GF-D8 (cell line): ENCODE measurements around the gene HSPA1B.

ENCODE experiments used
- DNase-seq: peaks from one replicate; lab custom pipeline; 2025; lab: John Stamatoyannopoulos, UW

HSPA1B gene

DNA sequence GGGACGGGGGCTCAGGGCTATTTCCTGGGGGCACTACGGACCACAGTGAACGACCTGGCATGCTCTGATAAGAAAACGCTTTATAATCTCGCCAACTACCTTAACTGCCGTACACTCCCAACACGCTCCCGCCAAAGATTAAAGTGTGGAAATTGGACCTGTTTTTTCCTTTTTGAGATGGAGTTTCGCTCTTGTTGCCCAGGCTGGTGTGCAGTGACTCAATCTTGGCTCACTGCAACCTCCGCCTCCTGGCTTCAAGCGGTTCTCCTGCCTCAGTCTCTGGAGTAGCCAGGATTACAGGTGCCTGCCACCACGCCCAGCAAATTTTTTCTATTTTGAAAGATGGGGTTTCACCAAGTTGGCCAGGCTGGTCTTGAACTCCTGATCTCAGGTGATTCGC, 51.6 kb downstream of the HSPA1B start:
- DNase-seq: no peak
